ENCODE measurements around the gene STK11IP. TPM values are rescaled to one million over a fixed set of nuclear protein-coding genes. Genes with fewer than 3 reads are reported as not detected.

Gene STK11IP
- total RNA-seq, 1 donor: 11.7 TPM

- no peak for TF ChIP-seq CTCF (IDR thresholded peaks at IDR 0.05; ENCODE audit: insufficient read depth, low read length)
- H3K4me3 ChIP-seq (ENCODE audit: low read depth, low read length): no peak overlapping the region
- DNase-seq (ENCODE audit: low read depth): no peak
Observed at GRCh38 chr2:219559156-219559915, 38.3 kb upstream of the STK11IP start.

- peak; percentile 71 for TF ChIP-seq CTCF (IDR thresholded peaks at IDR 0.05; ENCODE audit: insufficient read depth, low read length)
- DNase-seq (ENCODE audit: low read depth): no peak
- H3K4me3 ChIP-seq (ENCODE audit: low read depth, low read length): no peak overlapping the region
Observed at GRCh38 chr2:219560037-219560892, 37.4 kb upstream of the STK11IP start.

GRCh38 chr2:219560893-219561178 lies 36.8 kb upstream of the STK11IP start:
- TF ChIP-seq CTCF (IDR thresholded peaks at IDR 0.05; ENCODE audit: insufficient read depth, low read length): no peak
- no peak for DNase-seq (ENCODE audit: low read depth)

GRCh38 chr2:219561179-219562048 lies 36.2 kb upstream of the STK11IP start:
- no peak for DNase-seq (ENCODE audit: low read depth)
- TF ChIP-seq CTCF (IDR thresholded peaks at IDR 0.05; ENCODE audit: insufficient read depth, low read length): no peak
- H3K4me3 ChIP-seq (ENCODE audit: low read depth, low read length): no peak overlapping the region

More at GRCh38 chr2:219560893-219561178, 36.8 kb upstream of the STK11IP start:
- H3K4me3 ChIP-seq (ENCODE audit: low read depth, low read length): no peak overlapping the region

- no peak for DNase-seq (ENCODE audit: low read depth)
- no peak for TF ChIP-seq CTCF (IDR thresholded peaks at IDR 0.05; ENCODE audit: insufficient read depth, low read length)
- no peak overlapping the region for H3K4me3 ChIP-seq (ENCODE audit: low read depth, low read length)
Observed at GRCh38 chr2:219562049-219563020, 35.3 kb upstream of the STK11IP start.

Measured in fibroblast of the aortic adventitia (primary cell).